Measurements from ENCODE around the gene ZNF654. TPM values are rescaled to one million over a fixed set of nuclear protein-coding genes. Genes with fewer than 3 reads are reported as not detected.

ZNF654 gene
- total RNA-seq, 1 donor from 2014 or later: 18.7 TPM

GRCh38 chr3:88150806-88151205 lies 91.8 kb downstream of the ZNF654 start:
- Histone ChIP-seq H2AFZ (ENCODE audit: low read depth, low read length) (no peak overlapping the region), H3K79me2 (ENCODE audit: insufficient read depth, low read length) (peaks cover 74% of the 10 kb centered on the region), H3K4me3 (ENCODE audit: insufficient read depth, low read depth, low read length) (peak overlapping the region; percentile 99), H3K27me3 (ENCODE audit: insufficient read depth, low read length) (no peaks in the 10 kb centered on the region), H3K27ac (ENCODE audit: low read depth, low read length) (peak overlapping the region; percentile 92), H3K4me1 (ENCODE audit: insufficient read depth, low read length) (peaks cover 13% of the 10 kb centered on the region), H3K9ac (ENCODE audit: low read length) (peak overlapping the region; percentile 99), H3K4me2 (ENCODE audit: low read length) (peak overlapping the region; percentile 96), H3K9me3 (ENCODE audit: insufficient read depth, low read depth, low read length) (no peaks in the 10 kb centered on the region), H3K36me3 (ENCODE audit: insufficient read depth, low read length) (peaks cover 14% of the 10 kb centered on the region), H4K20me1 (ENCODE audit: insufficient read depth, low read length) (peaks cover 8% of the 10 kb centered on the region)
- Mint-ChIP-seq H3K9me3 (ENCODE audit: unreplicated experiment) (no peaks in the 10 kb centered on the region), H3K4me3 (ENCODE audit: unreplicated experiment) (peak overlapping the region; percentile 92), H3K4me1 (ENCODE audit: low read depth, unreplicated experiment) (peaks cover 7% of the 10 kb centered on the region), H3K27me3 (ENCODE audit: low read depth, unreplicated experiment) (no peaks in the 10 kb centered on the region), H3K27ac (ENCODE audit: unreplicated experiment) (peak overlapping the region; percentile 71), H3K36me3 (ENCODE audit: low read depth, unreplicated experiment) (no peaks in the 10 kb centered on the region)
- no peak for FAIRE-seq
- DNase-seq (ENCODE audit: low read depth): no peak
- TF ChIP-seq CTCF (IDR thresholded peaks at IDR 0.05; ENCODE audit: insufficient read depth, low read depth, low read length) (no peak), EZH2 (IDR thresholded peaks at IDR 0.05; ENCODE audit: insufficient read depth, low read length) (no peak)

GRCh38 chr3:88151358-88151757 lies 92.3 kb downstream of the ZNF654 start:
- H3K4me2 ChIP-seq (ENCODE audit: low read length): peak overlapping the region; percentile 96
- H3K27ac Mint-ChIP-seq (ENCODE audit: unreplicated experiment): no peak overlapping the region
- peak overlapping the region; percentile 99 for H3K4me3 ChIP-seq (ENCODE audit: insufficient read depth, low read depth, low read length)

More at GRCh38 chr3:88151358-88151757, 92.3 kb downstream of the ZNF654 start:
- Histone ChIP-seq H3K27ac (ENCODE audit: low read depth, low read length) (no peak overlapping the region), H3K79me2 (ENCODE audit: insufficient read depth, low read length) (peaks cover 79% of the 10 kb centered on the region), H3K9me3 (ENCODE audit: insufficient read depth, low read depth, low read length) (no peaks in the 10 kb centered on the region), H3K27me3 (ENCODE audit: insufficient read depth, low read length) (no peaks in the 10 kb centered on the region), H3K9ac (ENCODE audit: low read length) (peak overlapping the region; percentile 67), H4K20me1 (ENCODE audit: insufficient read depth, low read length) (peaks cover 8% of the 10 kb centered on the region), H2AFZ (ENCODE audit: low read depth, low read length) (peak overlapping the region; percentile 32), H3K36me3 (ENCODE audit: insufficient read depth, low read length) (peaks cover 19% of the 10 kb centered on the region), H3K4me1 (ENCODE audit: insufficient read depth, low read length) (peaks cover 13% of the 10 kb centered on the region)
- Mint-ChIP-seq H3K27me3 (ENCODE audit: low read depth, unreplicated experiment) (no peaks in the 10 kb centered on the region), H3K4me1 (ENCODE audit: low read depth, unreplicated experiment) (peaks cover 7% of the 10 kb centered on the region), H3K9me3 (ENCODE audit: unreplicated experiment) (no peaks in the 10 kb centered on the region), H3K4me3 (ENCODE audit: unreplicated experiment) (peak overlapping the region; percentile 92), H3K36me3 (ENCODE audit: low read depth, unreplicated experiment) (no peaks in the 10 kb centered on the region)
- FAIRE-seq (no peak), DNase-seq (ENCODE audit: low read depth) (peak; percentile 17)
- TF ChIP-seq EZH2 (IDR thresholded peaks at IDR 0.05; ENCODE audit: insufficient read depth, low read length) (no peak), CTCF (IDR thresholded peaks at IDR 0.05; ENCODE audit: insufficient read depth, low read depth, low read length) (no peak)

Measured in astrocyte (in vitro differentiated cells and primary cell).